Cardiac ventricle fibroblast (primary cell): ENCODE measurements around the gene LGALS14. TPM values are rescaled to one million over a fixed set of nuclear protein-coding genes. Genes with fewer than 3 reads are reported as not detected.

Experiments
- total RNA-seq: library from RNA; depleted of rRNA; stranded (reverse); fragments of >200 nt; gene quantifications from 2 replicates; pipeline ENCODE4 v1.2.3, GENCODE V29; 2015

LGALS14 gene
- not detected in 2 replicates for total RNA-seq

GRCh38 chr19:39704181-39705044, at the start of gene LGALS14:
TSS of gene LGALS14 (plus strand) at chr19:39704481. CDS start at chr19:39704529, 48 bp downstream.

DNA sequence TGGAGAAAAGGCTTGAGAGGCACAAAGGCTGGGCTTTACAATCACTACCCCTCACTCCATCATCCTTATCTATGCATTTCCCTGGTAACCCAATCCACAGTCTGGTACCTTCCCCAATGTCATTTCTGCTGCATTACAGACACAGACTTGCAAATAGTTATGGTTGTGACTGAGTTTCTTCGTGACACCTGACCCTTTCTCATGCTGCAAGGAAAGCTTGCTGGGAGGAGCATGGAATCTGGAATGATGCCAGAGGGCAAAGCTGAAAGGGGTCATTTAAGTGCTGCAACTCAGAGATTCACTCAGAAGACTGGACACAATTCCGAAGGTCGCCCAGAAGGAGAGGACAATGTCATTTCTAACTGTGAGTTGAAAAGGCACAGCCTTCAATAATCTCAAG, 48.7 kb upstream of the LGALS14 start, which contains the start of gene LGALS16:
LGALS16 (plus strand) TSS at position 301 of the 400 bp plus-strand sequence; CDS start at position 350, 49 bp downstream.

GRCh38 chr19:39737891-39738290, 33.6 kb downstream of the LGALS14 start, which contains the start of gene CLC:
TSS of gene CLC (minus strand) at chr19:39738029. CDS start at chr19:39737952, 77 bp downstream.

Other genes with a start within 250 kb of the LGALS14 start
- 49.4 and 51.1 TPM in 2 replicates for gene TIMM50, start 223.6 kb upstream of the LGALS14 start, total RNA-seq
- 0.50 and 0.68 TPM in 2 replicates for gene DLL3, start 205.5 kb upstream of the LGALS14 start, total RNA-seq
- gene SELENOV, start 189.3 kb upstream of the LGALS14 start, total RNA-seq: not detected in 2 replicates
- gene EID2B, start 171.6 kb upstream of the LGALS14 start, total RNA-seq: 1.5 and 1.6 TPM in 2 replicates
- 9.4 and 12.3 TPM in 2 replicates for gene EID2, start 164.3 kb upstream of the LGALS14 start, total RNA-seq
- not detected in 2 replicates for gene LGALS13, start 102.0 kb upstream of the LGALS14 start, total RNA-seq
- not detected in 2 replicates for gene LGALS16, start 48.6 kb upstream of the LGALS14 start, total RNA-seq
- not detected in 2 replicates for gene CLC, start 33.5 kb downstream of the LGALS14 start, total RNA-seq
- gene LEUTX, start 74.4 kb downstream of the LGALS14 start, total RNA-seq: not detected in 2 replicates
- gene DYRK1B, start 129.7 kb downstream of the LGALS14 start, total RNA-seq: 12.7 and 13.0 TPM in 2 replicates
- 124 and 129 TPM in 2 replicates for gene FBL, start 141.9 kb downstream of the LGALS14 start, total RNA-seq
- 4.6 and 4.9 TPM in 2 replicates for gene FCGBP, start 230.2 kb downstream of the LGALS14 start, total RNA-seq